Tibial nerve (tissue), 4 donors: ENCODE data around the gene MIPEP. TPM values are rescaled to one million over a fixed set of nuclear protein-coding genes. Genes with fewer than 3 reads are reported as not detected.

ENCODE experiments used
- DNase-seq, 2 donors: peaks; one replicate each; pipeline ENCODE4 v3.0.0-alpha.2; 2019; ENCODE audit warnings: low spot score in 2 of 2
- H3K27ac ChIP-seq, 4 donors: fragments of 200-600 bp; sonication (generic) in 3 of 4; one replicate each; pipeline ENCODE4 v1.5.1; 2017 to 2019; ENCODE audit warnings: mild to moderate bottlenecking in 1 of 4
- H3K27me3 ChIP-seq, 2 donors: fragments of 200-600 bp; sonication (generic) in 1 of 2; one replicate each; pipeline versions ENCODE4 v1.5.1 to v1.6.0; 2017 to 2019
- H3K36me3 ChIP-seq, 3 donors: fragments of 200-600 bp; sonication (generic); one replicate each; pipeline ENCODE4 v1.5.1; 2018 to 2019
- H3K4me1 ChIP-seq, 4 donors: fragments of 200-600 bp; sonication (generic) in 3 of 4; one replicate each; pipeline ENCODE4 v1.5.1; 2017 to 2019
- H3K4me3 ChIP-seq, 4 donors: fragments of 200-600 bp; sonication (generic) in 3 of 4; one replicate each; pipeline ENCODE4 v1.5.1; 2017 to 2019; ENCODE audit warnings: mild to moderate bottlenecking in 1 of 4, moderate library complexity in 1 of 4
- H3K9me3 ChIP-seq, 4 donors: fragments of 200-600 bp; sonication (generic) in 3 of 4; one replicate each; pipeline ENCODE4 v1.5.1; 2017 to 2019
- EP300 ChIP-seq, 2 donors: sonication (generic); formaldehyde crosslinking; IDR thresholded peaks; one replicate each; pipeline ENCODE4 v1.6.1; 2017; ENCODE audit warnings: antibody characterized with exemption in 2 of 2, mild to moderate bottlenecking in 1 of 2
- POLR2A ChIP-seq, 2 donors: fragments of 450-650 bp; IDR thresholded peaks; one replicate each; pipeline ENCODE4 v1.6.1; 2017; ENCODE audit warnings: antibody characterized with exemption in 2 of 2, mild to moderate bottlenecking in 2 of 2, moderate library complexity in 2 of 2
- WGBS, 2 donors: methylation state at CpG; one replicate each; pipeline ENCODE4 v1.1.5; 2018; 5-methylcytosine and 5-hydroxymethylcytosine counted together
- total RNA-seq, 4 donors: library from RNA; depleted of rRNA; stranded (reverse); fragments of >200 nt; gene quantifications; one replicate each; pipeline ENCODE4 v1.1.0, GENCODE V29; 2016
- TF ChIP-seq, protein P1 (sequence below), 5 experiments: fragments of 200-600 bp in 3 of 5; fragments of 450-650 bp in 2 of 5; sonication (generic) in 3 of 5; IDR thresholded peaks; one replicate each; pipeline ENCODE4 v1.5.1; 2016 to 2019; ENCODE audit warnings: antibody characterized with exemption in 5 of 5, mild to moderate bottlenecking in 3 of 5, moderate library complexity in 2 of 5

MIPEP gene
- total RNA-seq, 4 donors from 2014 or later = 8.4 to 25.8 (median 16.4) TPM

DNA sequence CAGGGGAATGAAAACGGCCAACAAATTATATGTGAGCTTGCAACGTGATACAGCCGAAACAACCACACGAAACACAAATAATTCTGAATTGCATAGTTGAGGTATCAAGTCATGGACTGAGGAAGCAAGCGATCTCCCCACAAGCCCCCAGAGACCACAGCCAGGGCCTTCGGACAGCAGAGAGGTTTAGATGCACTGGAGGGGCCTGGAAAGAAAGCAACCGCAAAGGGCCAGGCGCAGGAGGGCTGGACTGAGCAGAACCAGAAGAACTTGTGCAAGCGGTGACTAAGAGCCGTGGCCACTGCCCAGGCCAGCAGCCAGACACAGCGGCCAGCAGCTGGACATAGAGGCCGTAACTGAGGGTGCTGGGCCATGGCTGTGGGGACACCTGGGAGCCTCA, 187.6 kb downstream of the MIPEP start:
- Histone ChIP-seq H3K27ac (peak overlapping the region in 2 of 4 donors; percentile 4 to 83), H3K9me3 (no peaks in the 10 kb centered on the region), H3K36me3 (no peaks in the 10 kb centered on the region), H3K4me3 (no peak overlapping the region), H3K4me1 (peaks cover 0 to 42% (median 9%) of the 10 kb centered on the region in 4 donors), H3K27me3 (no peaks in the 10 kb centered on the region)
- 54 to 57% methylated on average over 11 of the region's 12 CpGs for WGBS, 2 donors
- TF ChIP-seq, protein P1, sequence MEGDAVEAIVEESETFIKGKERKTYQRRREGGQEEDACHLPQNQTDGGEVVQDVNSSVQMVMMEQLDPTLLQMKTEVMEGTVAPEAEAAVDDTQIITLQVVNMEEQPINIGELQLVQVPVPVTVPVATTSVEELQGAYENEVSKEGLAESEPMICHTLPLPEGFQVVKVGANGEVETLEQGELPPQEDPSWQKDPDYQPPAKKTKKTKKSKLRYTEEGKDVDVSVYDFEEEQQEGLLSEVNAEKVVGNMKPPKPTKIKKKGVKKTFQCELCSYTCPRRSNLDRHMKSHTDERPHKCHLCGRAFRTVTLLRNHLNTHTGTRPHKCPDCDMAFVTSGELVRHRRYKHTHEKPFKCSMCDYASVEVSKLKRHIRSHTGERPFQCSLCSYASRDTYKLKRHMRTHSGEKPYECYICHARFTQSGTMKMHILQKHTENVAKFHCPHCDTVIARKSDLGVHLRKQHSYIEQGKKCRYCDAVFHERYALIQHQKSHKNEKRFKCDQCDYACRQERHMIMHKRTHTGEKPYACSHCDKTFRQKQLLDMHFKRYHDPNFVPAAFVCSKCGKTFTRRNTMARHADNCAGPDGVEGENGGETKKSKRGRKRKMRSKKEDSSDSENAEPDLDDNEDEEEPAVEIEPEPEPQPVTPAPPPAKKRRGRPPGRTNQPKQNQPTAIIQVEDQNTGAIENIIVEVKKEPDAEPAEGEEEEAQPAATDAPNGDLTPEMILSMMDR (IDR thresholded peaks at IDR 0.05) = no peak
- TF ChIP-seq EP300 (IDR thresholded peaks at IDR 0.05) = no peak
- TF ChIP-seq POLR2A (IDR thresholded peaks at IDR 0.05) = no peak
- DNase-seq = peak; percentile 81 to 84

DNA sequence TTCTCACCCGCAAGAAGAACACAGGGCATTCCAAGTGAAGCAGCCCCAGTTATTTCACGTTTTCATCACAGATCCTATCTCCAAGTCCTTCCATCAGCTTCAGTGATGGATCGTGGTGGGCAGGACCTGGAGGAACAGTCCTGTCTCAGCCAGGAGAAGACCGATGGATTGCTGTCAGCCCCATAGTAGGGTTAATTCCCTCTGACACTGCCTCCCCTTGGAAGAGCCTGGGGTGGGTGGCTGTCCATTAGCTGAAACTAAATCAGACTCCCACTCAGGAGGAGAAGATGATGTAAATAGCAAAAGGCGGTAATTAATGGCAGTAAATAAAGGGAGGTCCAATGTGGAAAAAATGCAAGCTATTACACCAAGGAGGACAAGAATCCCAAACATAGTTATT, 188.0 kb downstream of the MIPEP start:
- no peaks in the 10 kb centered on the region for H3K36me3 ChIP-seq
- no peak overlapping the region for H3K4me3 ChIP-seq
- H3K4me1 ChIP-seq = peaks cover 0 to 45% (median 10%) of the 10 kb centered on the region in 4 donors
- no peak for DNase-seq
- peak overlapping the region in 2 of 4 donors; percentile 76 to 83 for H3K27ac ChIP-seq
- 72 to 85% methylated on average over 5 of the region's 5 CpGs for WGBS, 2 donors
- H3K27me3 ChIP-seq = no peaks in the 10 kb centered on the region
- TF ChIP-seq EP300 (IDR thresholded peaks at IDR 0.05) (no peak), POLR2A (IDR thresholded peaks at IDR 0.05) (no peak)
- TF ChIP-seq, protein P1 (IDR thresholded peaks at IDR 0.05) = no peak
- H3K9me3 ChIP-seq = no peaks in the 10 kb centered on the region

DNA sequence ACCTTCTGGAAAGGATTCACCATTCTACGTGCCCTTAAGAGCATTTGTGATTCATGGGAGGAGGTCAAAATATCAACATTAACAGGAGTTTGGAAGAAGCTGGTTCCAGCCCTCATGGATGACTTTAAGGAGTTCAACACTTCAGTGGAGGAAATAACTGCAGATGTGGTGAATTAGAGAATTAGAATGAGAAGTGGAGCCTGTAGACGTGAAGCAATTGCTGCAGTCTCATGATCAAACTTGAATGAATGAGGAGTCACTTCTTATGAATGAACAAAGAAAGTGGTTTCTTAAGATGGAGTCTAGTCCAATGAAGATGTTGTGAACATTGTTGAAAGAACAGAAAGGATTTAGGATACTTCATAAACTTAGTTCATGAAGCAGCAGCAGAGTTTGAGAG, 189.9 kb downstream of the MIPEP start:
- H3K9me3 ChIP-seq = no peaks in the 10 kb centered on the region
- no peak for TF ChIP-seq POLR2A (IDR thresholded peaks at IDR 0.05)
- no peak for TF ChIP-seq EP300 (IDR thresholded peaks at IDR 0.05)
- TF ChIP-seq, protein P1 (IDR thresholded peaks at IDR 0.05) = no peak
- WGBS, 2 donors = 76 to 83% methylated on average over 2 of the region's 2 CpGs

DNA sequence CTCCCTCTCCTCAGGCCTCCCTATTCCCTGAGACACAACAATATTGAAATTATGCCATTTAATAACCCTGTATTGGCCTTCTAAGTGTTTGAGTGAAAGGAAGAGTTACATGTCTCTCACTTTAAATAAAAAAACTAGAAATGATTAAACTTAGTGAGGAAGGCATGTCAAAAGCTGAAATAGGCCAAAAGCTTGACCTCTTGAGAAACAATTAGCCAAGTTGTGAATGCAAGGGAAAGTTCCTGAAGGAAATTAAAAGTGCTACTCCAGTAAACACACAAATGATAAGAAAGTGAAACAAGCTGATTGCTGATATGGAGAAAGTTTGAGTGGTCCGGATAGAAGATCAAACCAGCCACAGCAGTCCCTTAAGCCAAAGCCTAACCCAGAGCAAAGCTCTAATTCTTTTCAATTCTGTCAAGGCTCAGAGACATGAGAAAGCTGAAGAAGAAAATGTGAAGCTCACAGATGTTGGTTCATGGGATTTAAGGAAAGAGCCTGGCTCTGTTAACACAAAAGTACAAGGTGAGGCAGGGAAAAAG, 191.4 kb downstream of the MIPEP start:
- Histone ChIP-seq H3K27me3 (no peaks in the 10 kb centered on the region), H3K9me3 (no peaks in the 10 kb centered on the region), H3K4me3 (no peak overlapping the region), H3K4me1 (peaks cover 0 to 31% (median 4%) of the 10 kb centered on the region in 4 donors), H3K36me3 (no peaks in the 10 kb centered on the region), H3K27ac (peak overlapping the region in 1 of 4 donors; percentile 9)
- TF ChIP-seq, protein P1 (IDR thresholded peaks at IDR 0.05) = no peak
- TF ChIP-seq POLR2A (IDR thresholded peaks at IDR 0.05) (no peak), EP300 (IDR thresholded peaks at IDR 0.05) (no peak)
- WGBS, 2 donors = 63 to 71% methylated on average over 1 of the region's 1 CpG
- no peak for DNase-seq

More for the DNA sequence above, 189.9 kb downstream of the MIPEP start:
- H3K4me3 ChIP-seq = no peak overlapping the region
- H3K4me1 ChIP-seq = peaks cover 0 to 40% (median 11%) of the 10 kb centered on the region in 4 donors
- H3K27ac ChIP-seq = no peak overlapping the region
- no peaks in the 10 kb centered on the region for H3K27me3 ChIP-seq
- H3K36me3 ChIP-seq = no peaks in the 10 kb centered on the region
- no peak for DNase-seq

DNA sequence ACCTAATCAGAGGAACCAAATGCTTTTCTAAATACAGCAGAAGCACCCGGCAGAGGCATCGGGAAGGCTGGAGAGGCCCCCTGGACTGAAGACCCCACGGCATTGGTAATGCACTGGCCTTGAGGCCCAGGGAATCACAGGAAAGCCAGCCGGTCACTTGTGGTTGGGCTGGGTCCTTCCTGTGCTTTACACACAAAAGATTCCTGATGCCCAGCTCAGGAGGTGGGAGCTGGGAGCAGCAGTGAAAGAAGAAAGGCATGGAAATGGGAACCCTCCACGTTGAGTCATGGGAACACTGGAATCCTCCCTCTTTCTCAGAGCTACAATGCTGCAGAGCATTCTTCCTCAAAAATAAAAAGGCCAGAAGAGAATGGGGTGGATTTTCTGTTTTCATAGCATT, 192.6 kb downstream of the MIPEP start:
- no peaks in the 10 kb centered on the region for H3K27me3 ChIP-seq
- TF ChIP-seq EP300 (IDR thresholded peaks at IDR 0.05) (no peak), POLR2A (IDR thresholded peaks at IDR 0.05) (no peak)
- TF ChIP-seq, protein P1 (IDR thresholded peaks at IDR 0.05) = no peak
- WGBS, 2 donors = 61 to 73% methylated on average over 4 to 5 of the region's 5 CpGs
- H3K4me1 ChIP-seq = peaks cover 0 to 20% (median 4%) of the 10 kb centered on the region in 4 donors
- no peaks in the 10 kb centered on the region for H3K36me3 ChIP-seq
- no peak overlapping the region for H3K4me3 ChIP-seq
- no peak overlapping the region for H3K27ac ChIP-seq
- H3K9me3 ChIP-seq = no peaks in the 10 kb centered on the region
- DNase-seq = no peak
